Measurements from ENCODE around the gene KIF3A. TPM values are rescaled to one million over a fixed set of nuclear protein-coding genes. Genes with fewer than 3 reads are reported as not detected.

Gene KIF3A
- total and polyA plus RNA-seq, 2 experiments from 2014 or later = 11.2 to 19.7 TPM

DNA sequence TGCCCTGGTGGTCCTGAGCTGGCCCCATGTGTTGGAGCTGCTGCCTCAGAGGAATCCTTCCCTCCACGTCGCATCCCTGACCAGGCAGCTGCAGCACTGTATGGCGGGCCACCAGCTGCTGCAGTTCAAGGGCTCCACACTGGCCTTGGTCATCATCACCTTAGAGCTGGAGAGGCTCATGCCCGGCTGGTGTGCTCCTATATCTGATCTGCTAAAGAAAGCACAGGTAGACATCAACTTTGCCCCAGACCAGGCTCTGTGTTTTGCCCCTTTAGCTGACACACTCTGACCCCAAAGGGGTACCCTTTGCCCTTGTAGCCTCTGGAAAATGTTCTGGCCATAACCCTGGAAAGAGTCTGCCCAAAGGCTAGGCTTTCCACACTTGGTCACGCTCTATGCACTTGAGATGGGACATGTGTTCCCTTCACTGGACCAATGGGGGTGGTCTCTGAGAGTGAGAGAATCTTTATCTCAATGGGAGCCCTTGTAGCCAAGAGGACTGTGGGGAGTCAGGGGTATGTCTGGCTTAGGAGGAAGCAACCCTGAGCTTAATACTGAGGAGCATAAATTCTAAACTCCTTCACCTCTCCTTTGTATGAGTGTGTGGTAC, 14.7 kb upstream of the KIF3A start:
- Histone ChIP-seq H3K36me3 (ENCODE audit: insufficient read depth) (no peaks in the 10 kb centered on the region), H3K27me3 (ENCODE audit: insufficient read depth) (peaks cover 32% of the 10 kb centered on the region), H3K4me1 (ENCODE audit: insufficient read depth) (peaks cover 5% of the 10 kb centered on the region; the same call in 1 of the 2 replicates), H2AFZ (no peak overlapping the region), H3K4me2 (no peak overlapping the region), H3F3A (replicated peaks; ENCODE audit: low read depth) (no peaks in the 10 kb centered on the region), H3K79me2 (replicated peaks; ENCODE audit: insufficient read depth) (no peaks in the 10 kb centered on the region), H3K4me3 (no peak overlapping the region), H3K27ac (ENCODE audit: low read depth) (no peak overlapping the region), H3K9me2 (ENCODE audit: insufficient read depth) (no peaks in the 10 kb centered on the region), H4K20me1 (replicated peaks; ENCODE audit: insufficient read depth) (no peaks in the 10 kb centered on the region)
- Mint-ChIP-seq H3K4me3 (no peak overlapping the region), H3K27me3 (ENCODE audit: insufficient read depth, low read depth, poor library complexity) (peaks cover 20% of the 10 kb centered on the region), H3K27ac (no peak overlapping the region), H3K36me3 (ENCODE audit: low read depth) (no peaks in the 10 kb centered on the region), H3K9me3 (no peaks in the 10 kb centered on the region), H3K4me1 (peaks cover 28% of the 10 kb centered on the region)
- DNase-seq (ENCODE audit: low spot score) (no peak), ATAC-seq (no peak)
- TF ChIP-seq STAT1 (IDR thresholded peaks at IDR 0.05; ENCODE audit: unreplicated experiment) = no peak

DNA sequence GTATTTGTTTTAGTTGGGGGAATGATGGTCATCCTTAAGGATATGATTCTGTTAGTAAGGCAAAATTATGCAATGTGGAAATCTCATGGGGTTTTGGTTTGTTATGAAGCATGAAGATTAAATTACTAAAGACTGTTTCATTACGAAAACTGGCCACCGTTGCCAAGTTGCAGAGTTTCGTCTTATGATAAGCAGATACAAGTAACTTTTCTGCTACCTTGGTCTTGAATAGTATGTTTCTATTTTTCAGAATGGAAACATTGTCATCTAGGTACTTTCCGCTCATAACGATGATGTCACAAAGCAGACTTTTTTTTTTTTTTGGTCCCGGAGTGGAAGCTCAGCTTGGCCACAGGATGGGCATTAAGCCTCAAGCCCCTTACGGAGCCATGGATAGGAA, 14.1 kb upstream of the KIF3A start:
- no peaks in the 10 kb centered on the region for H3K79me2 ChIP-seq (replicated peaks; ENCODE audit: insufficient read depth)
- no peak overlapping the region for H3K4me2 ChIP-seq
- H4K20me1 ChIP-seq (replicated peaks; ENCODE audit: insufficient read depth) = no peaks in the 10 kb centered on the region
- no peaks in the 10 kb centered on the region for H3K36me3 ChIP-seq (ENCODE audit: insufficient read depth)
- Mint-ChIP-seq H3K36me3 (ENCODE audit: low read depth) (no peaks in the 10 kb centered on the region), H3K4me3 (no peak overlapping the region), H3K27me3 (ENCODE audit: insufficient read depth, low read depth, poor library complexity) (peaks cover 24% of the 10 kb centered on the region), H3K4me1 (peaks cover 28% of the 10 kb centered on the region), H3K9me3 (no peaks in the 10 kb centered on the region), H3K27ac (no peak overlapping the region)
- TF ChIP-seq ZNF114 (CRISPR knock-in tag; IDR thresholded peaks at IDR 0.05) = no peak
- no peak for TF ChIP-seq ZNF331 (CRISPR knock-in tag; IDR thresholded peaks at IDR 0.05; ENCODE audit: low read depth)
- TF ChIP-seq JUNB (IDR thresholded peaks at IDR 0.05; ENCODE audit: unreplicated experiment) = no peak
- no peak for TF ChIP-seq EZH2 (IDR thresholded peaks at IDR 0.05; ENCODE audit: low read depth, unreplicated experiment)
- H3K27ac ChIP-seq (ENCODE audit: low read depth) = no peak overlapping the region
- ATAC-seq = no peak
- peaks cover 5% of the 10 kb centered on the region; the same call in 1 of the 2 replicates for H3K4me1 ChIP-seq (ENCODE audit: insufficient read depth)
- H3K27me3 ChIP-seq (ENCODE audit: insufficient read depth) = peaks cover 38% of the 10 kb centered on the region
- H2AFZ ChIP-seq = no peak overlapping the region
- H3F3A ChIP-seq (replicated peaks; ENCODE audit: low read depth) = no peaks in the 10 kb centered on the region
- no peak for DNase-seq (ENCODE audit: low spot score)
- no peak overlapping the region for H3K4me3 ChIP-seq
- no peaks in the 10 kb centered on the region for H3K9me2 ChIP-seq (ENCODE audit: insufficient read depth)

DNA sequence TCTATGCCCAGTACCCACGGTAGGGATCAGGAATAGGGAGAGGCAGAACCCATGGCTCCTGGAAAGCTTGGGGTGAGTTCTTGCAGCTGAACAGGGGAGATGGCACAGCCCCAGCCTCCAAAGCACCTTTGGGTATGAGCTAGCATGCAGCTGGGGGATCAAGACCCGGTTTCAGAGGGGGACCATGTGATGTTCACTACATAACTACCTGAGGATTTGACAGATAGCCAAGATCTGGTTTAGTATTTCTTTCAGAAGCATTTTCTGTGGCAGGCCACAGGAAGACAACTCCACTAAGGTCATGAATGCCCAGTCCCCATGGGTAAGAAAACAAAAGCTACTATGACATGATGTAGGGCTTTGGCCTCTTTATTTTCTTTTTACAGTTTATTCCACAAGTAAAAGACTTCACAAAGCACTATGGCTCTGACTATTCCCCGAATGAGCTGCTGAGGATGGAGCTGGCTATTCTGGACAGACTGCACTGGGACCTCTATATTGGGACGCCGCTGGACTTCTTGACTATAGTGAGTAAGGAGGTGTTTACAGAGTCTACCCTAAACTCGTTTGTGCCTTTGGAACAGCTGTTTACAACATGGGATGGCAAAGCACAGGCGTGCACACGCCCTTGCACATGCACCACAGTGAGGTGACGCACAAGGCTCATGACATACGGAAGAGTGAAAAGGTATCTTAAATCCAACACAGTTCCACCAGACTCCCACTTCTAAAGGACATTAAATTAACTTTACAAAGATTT, 13.3 kb upstream of the KIF3A start:
- no peak overlapping the region for H3K4me3 ChIP-seq
- H3K27ac Mint-ChIP-seq = no peak overlapping the region
- H3K4me2 ChIP-seq = no peak overlapping the region
- peaks cover 23% of the 10 kb centered on the region for H3K4me1 Mint-ChIP-seq
- H3K36me3 Mint-ChIP-seq (ENCODE audit: low read depth) = no peaks in the 10 kb centered on the region
- no peak overlapping the region for H3K27ac ChIP-seq (ENCODE audit: low read depth)
- H3K9me3 Mint-ChIP-seq = no peaks in the 10 kb centered on the region
- H3K27me3 Mint-ChIP-seq (ENCODE audit: insufficient read depth, low read depth, poor library complexity) = peaks cover 28% of the 10 kb centered on the region
- H3K27me3 ChIP-seq (ENCODE audit: insufficient read depth) = peaks cover 46% of the 10 kb centered on the region
- no peaks in the 10 kb centered on the region for H3K79me2 ChIP-seq (replicated peaks; ENCODE audit: insufficient read depth)
- H3K9me2 ChIP-seq (ENCODE audit: insufficient read depth) = no peaks in the 10 kb centered on the region
- no peak overlapping the region for H2AFZ ChIP-seq
- no peak for ATAC-seq
- DNase-seq (ENCODE audit: low spot score) = no peak
- peaks cover 5% of the 10 kb centered on the region; the same call in 1 of the 2 replicates for H3K4me1 ChIP-seq (ENCODE audit: insufficient read depth)
- no peaks in the 10 kb centered on the region for H3F3A ChIP-seq (replicated peaks; ENCODE audit: low read depth)
- H3K4me3 Mint-ChIP-seq = no peak overlapping the region
- no peaks in the 10 kb centered on the region for H3K36me3 ChIP-seq (ENCODE audit: insufficient read depth)
- no peaks in the 10 kb centered on the region for H4K20me1 ChIP-seq (replicated peaks; ENCODE audit: insufficient read depth)
- TF ChIP-seq, protein P1, sequence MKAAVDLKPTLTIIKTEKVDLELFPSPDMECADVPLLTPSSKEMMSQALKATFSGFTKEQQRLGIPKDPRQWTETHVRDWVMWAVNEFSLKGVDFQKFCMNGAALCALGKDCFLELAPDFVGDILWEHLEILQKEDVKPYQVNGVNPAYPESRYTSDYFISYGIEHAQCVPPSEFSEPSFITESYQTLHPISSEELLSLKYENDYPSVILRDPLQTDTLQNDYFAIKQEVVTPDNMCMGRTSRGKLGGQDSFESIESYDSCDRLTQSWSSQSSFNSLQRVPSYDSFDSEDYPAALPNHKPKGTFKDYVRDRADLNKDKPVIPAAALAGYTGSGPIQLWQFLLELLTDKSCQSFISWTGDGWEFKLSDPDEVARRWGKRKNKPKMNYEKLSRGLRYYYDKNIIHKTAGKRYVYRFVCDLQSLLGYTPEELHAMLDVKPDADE (IDR thresholded peaks at IDR 0.05) = no peak
- TF ChIP-seq, protein P2, sequence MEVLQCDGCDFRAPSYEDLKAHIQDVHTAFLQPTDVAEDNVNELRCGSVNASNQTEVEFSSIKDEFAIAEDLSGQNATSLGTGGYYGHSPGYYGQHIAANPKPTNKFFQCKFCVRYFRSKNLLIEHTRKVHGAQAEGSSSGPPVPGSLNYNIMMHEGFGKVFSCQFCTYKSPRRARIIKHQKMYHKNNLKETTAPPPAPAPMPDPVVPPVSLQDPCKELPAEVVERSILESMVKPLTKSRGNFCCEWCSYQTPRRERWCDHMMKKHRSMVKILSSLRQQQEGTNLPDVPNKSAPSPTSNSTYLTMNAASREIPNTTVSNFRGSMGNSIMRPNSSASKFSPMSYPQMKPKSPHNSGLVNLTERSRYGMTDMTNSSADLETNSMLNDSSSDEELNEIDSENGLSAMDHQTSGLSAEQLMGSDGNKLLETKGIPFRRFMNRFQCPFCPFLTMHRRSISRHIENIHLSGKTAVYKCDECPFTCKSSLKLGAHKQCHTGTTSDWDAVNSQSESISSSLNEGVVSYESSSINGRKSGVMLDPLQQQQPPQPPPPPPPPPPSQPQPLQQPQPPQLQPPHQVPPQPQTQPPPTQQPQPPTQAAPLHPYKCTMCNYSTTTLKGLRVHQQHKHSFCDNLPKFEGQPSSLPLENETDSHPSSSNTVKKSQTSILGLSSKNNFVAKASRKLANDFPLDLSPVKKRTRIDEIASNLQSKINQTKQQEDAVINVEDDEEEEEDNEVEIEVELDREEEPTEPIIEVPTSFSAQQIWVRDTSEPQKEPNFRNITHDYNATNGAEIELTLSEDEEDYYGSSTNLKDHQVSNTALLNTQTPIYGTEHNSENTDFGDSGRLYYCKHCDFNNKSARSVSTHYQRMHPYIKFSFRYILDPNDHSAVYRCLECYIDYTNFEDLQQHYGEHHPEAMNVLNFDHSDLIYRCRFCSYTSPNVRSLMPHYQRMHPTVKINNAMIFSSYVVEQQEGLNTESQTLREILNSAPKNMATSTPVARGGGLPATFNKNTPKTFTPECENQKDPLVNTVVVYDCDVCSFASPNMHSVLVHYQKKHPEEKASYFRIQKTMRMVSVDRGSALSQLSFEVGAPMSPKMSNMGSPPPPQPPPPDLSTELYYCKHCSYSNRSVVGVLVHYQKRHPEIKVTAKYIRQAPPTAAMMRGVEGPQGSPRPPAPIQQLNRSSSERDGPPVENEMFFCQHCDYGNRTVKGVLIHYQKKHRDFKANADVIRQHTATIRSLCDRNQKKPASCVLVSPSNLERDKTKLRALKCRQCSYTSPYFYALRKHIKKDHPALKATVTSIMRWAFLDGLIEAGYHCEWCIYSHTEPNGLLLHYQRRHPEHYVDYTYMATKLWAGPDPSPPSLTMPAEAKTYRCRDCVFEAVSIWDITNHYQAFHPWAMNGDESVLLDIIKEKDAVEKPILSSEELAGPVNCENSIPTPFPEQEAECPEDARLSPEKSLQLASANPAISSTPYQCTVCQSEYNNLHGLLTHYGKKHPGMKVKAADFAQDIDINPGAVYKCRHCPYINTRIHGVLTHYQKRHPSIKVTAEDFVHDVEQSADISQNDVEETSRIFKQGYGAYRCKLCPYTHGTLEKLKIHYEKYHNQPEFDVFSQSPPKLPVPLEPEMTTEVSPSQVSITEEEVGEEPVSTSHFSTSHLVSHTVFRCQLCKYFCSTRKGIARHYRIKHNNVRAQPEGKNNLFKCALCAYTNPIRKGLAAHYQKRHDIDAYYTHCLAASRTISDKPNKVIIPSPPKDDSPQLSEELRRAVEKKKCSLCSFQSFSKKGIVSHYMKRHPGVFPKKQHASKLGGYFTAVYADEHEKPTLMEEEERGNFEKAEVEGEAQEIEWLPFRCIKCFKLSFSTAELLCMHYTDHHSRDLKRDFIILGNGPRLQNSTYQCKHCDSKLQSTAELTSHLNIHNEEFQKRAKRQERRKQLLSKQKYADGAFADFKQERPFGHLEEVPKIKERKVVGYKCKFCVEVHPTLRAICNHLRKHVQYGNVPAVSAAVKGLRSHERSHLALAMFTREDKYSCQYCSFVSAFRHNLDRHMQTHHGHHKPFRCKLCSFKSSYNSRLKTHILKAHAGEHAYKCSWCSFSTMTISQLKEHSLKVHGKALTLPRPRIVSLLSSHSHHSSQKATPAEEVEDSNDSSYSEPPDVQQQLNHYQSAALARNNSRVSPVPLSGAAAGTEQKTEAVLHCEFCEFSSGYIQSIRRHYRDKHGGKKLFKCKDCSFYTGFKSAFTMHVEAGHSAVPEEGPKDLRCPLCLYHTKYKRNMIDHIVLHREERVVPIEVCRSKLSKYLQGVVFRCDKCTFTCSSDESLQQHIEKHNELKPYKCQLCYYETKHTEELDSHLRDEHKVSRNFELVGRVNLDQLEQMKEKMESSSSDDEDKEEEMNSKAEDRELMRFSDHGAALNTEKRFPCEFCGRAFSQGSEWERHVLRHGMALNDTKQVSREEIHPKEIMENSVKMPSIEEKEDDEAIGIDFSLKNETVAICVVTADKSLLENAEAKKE (CRISPR knock-in tag; IDR thresholded peaks at IDR 0.05) = no peak
- no peak for TF ChIP-seq ZNF114 (CRISPR knock-in tag; IDR thresholded peaks at IDR 0.05)
- TF ChIP-seq POLR2AphosphoS5 (IDR thresholded peaks at IDR 0.05; ENCODE audit: low read depth) = no peak
